ENCODE data around the gene TRPM3. TPM values are rescaled to one million over a fixed set of nuclear protein-coding genes. Genes with fewer than 3 reads are reported as not detected.

TRPM3 gene
- total RNA-seq, 4 donors from 2014 or later = 0.07 to 0.66 TPM; not detected in 2

GRCh38 chr9:70823284-70823683 lies 298.1 kb downstream of the TRPM3 start:
- no peaks in the 10 kb centered on the region for H3K9me3 ChIP-seq
- no peak overlapping the region for H3K27ac ChIP-seq
- no peaks in the 10 kb centered on the region for H3K36me3 ChIP-seq
- TF ChIP-seq CTCF (IDR thresholded peaks at IDR 0.05 in 4 of 5, conservative IDR thresholded peaks at IDR 0.05 in 1 of 5) (no peak), POLR2A (IDR thresholded peaks at IDR 0.05) (no peak)
- intact Hi-C loops (cut with DNase I; ENCODE audit: low total_unique reads) = no loop called here
- no peaks in the 10 kb centered on the region for H3K4me1 ChIP-seq
- ATAC-seq (no peak), DNase-seq (no peak)
- no peak overlapping the region for H3K4me3 ChIP-seq
- no peaks in the 10 kb centered on the region for H3K27me3 ChIP-seq
- in situ Hi-C loops (cut with MboI; ENCODE audit: low sequenced_read_pairs in 4 of 4) = no loop called here

GRCh38 chr9:70817311-70817710 lies 304.1 kb downstream of the TRPM3 start:
- DNase-seq = no peak
- no peak overlapping the region for H3K27ac ChIP-seq
- no peaks in the 10 kb centered on the region for H3K27me3 ChIP-seq
- intact Hi-C loops (cut with DNase I; ENCODE audit: low total_unique reads) = no loop called here
- H3K4me1 ChIP-seq = no peaks in the 10 kb centered on the region
- no peak for ATAC-seq
- no peaks in the 10 kb centered on the region for H3K9me3 ChIP-seq
- no peak overlapping the region for H3K4me3 ChIP-seq
- in situ Hi-C loops (cut with MboI; ENCODE audit: low sequenced_read_pairs in 4 of 4) = no loop called here
- no peaks in the 10 kb centered on the region for H3K36me3 ChIP-seq
- TF ChIP-seq POLR2A (IDR thresholded peaks at IDR 0.05) (no peak), CTCF (IDR thresholded peaks at IDR 0.05 in 4 of 5, conservative IDR thresholded peaks at IDR 0.05 in 1 of 5) (no peak)

DNA sequence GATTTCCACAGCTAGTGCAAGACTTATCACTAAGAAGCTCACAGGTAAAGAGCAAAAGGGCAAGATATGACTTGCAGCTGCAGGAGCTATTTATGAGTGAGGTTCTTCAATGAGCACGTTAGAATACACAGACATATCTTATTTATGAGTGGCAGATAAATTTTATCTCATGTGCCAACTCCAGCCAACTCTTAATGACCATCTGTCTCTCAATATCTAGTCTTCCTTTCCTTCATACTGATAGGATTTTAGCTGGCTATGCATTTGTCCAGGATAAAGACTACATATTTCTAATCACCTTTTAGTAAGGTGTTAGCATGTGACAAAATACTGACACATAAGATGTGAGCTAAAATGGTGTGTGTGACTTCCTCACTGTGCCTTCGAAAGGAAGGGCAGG lies 304.5 kb downstream of the TRPM3 start:
- intact Hi-C loops (cut with DNase I; ENCODE audit: low total_unique reads) = no loop called here
- no peak overlapping the region for H3K4me3 ChIP-seq
- DNase-seq (no peak), ATAC-seq (no peak)
- no peaks in the 10 kb centered on the region for H3K9me3 ChIP-seq
- no peaks in the 10 kb centered on the region for H3K27me3 ChIP-seq
- no peak overlapping the region for H3K27ac ChIP-seq
- no peaks in the 10 kb centered on the region for H3K4me1 ChIP-seq
- H3K36me3 ChIP-seq = no peaks in the 10 kb centered on the region
- in situ Hi-C loops (cut with MboI; ENCODE audit: low sequenced_read_pairs in 4 of 4) = no loop called here
- TF ChIP-seq CTCF (IDR thresholded peaks at IDR 0.05 in 4 of 5, conservative IDR thresholded peaks at IDR 0.05 in 1 of 5) = no peak
- TF ChIP-seq POLR2A (IDR thresholded peaks at IDR 0.05) = no peak

DNA sequence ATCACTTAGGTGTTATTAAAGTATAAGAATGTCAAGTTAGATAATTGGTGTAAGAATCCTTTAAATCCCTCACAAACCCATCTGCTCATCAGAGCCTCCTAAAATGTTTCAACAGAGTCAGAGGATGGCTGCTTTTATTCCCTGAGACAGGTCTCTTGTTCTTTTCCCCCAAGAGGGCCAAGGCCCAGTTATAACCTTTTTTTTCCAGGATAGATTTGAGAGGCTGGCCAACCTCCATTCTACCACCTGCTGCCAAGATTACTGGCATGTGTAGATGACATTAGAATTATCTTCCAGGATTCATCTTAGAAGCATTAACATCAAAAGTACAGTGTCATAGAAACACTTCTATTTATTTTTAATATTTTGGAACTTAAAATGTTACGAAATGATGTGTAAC lies 305.1 kb downstream of the TRPM3 start:
- Histone ChIP-seq H3K4me1 (no peaks in the 10 kb centered on the region), H3K36me3 (no peaks in the 10 kb centered on the region), H3K9me3 (no peaks in the 10 kb centered on the region), H3K27ac (no peak overlapping the region), H3K27me3 (no peaks in the 10 kb centered on the region), H3K4me3 (no peak overlapping the region)
- no peak for DNase-seq
- intact Hi-C loops (cut with DNase I; ENCODE audit: low total_unique reads) = no loop called here
- in situ Hi-C loops (cut with MboI; ENCODE audit: low sequenced_read_pairs in 4 of 4) = no loop called here
- TF ChIP-seq POLR2A (IDR thresholded peaks at IDR 0.05) = no peak
- ATAC-seq = no peak

DNA sequence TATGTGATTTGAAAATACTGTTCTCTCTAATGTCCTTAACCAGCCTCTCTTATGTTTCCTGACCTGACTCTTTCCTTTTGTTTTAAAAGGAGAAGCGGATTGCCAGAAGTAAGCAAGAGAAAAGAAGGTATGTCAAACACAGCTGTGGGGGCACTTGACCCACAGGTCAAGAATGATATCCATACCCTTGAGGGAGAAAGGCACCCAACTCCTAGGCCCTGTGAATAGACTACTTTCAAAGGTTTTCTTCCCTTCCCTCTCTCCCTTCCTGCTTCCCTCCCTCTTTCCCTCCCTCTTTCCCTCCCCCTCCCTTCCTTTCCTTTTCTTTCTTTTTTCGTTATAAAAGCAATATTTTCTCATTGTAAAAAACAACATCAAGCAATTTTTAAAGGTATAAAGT lies 306.8 kb downstream of the TRPM3 start:
- no peak for ATAC-seq
- in situ Hi-C loops (cut with MboI; ENCODE audit: low sequenced_read_pairs in 4 of 4) = no loop called here
- no peak for DNase-seq

More for the DNA sequence above, 306.8 kb downstream of the TRPM3 start:
- no peaks in the 10 kb centered on the region for H3K4me1 ChIP-seq
- no peaks in the 10 kb centered on the region for H3K9me3 ChIP-seq
- no peaks in the 10 kb centered on the region for H3K27me3 ChIP-seq
- H3K4me3 ChIP-seq = no peak overlapping the region
- no peaks in the 10 kb centered on the region for H3K36me3 ChIP-seq
- intact Hi-C loops (cut with DNase I; ENCODE audit: low total_unique reads) = no loop called here
- H3K27ac ChIP-seq = no peak overlapping the region
- TF ChIP-seq CTCF (IDR thresholded peaks at IDR 0.05 in 4 of 5, conservative IDR thresholded peaks at IDR 0.05 in 1 of 5) (no peak), POLR2A (IDR thresholded peaks at IDR 0.05) (no peak)

Measured in gastrocnemius medialis (tissue), 4 donors.